SH-SY5Y (cell line): ENCODE results near the gene EIF3M.

Experiments
- GATA2 ChIP-seq: IDR thresholded peaks from 2 replicates; pipeline ENCODE4 v1.6.1; 2011; ENCODE audit warnings: mild to moderate bottlenecking, low read depth, low read length
- GATA3 ChIP-seq: IDR thresholded peaks from 2 replicates; pipeline ENCODE4 v1.6.1; 2011; ENCODE audit warnings: low read depth, mild to moderate bottlenecking, low read length, moderate library complexity

- TF ChIP-seq GATA3 (no peak), GATA2 (no peak)
These were observed 27.2 kb downstream of the EIF3M start for GRCh38 chr11:32610797-32611352.
